GM10266 (cell line): ENCODE data around the gene OTUD5.

Experiments
- DNase-seq: peaks from one replicate; pipeline ENCODE4 v3.0.0; 2012; ENCODE audit errors: extremely low spot score
- CTCF ChIP-seq: IDR thresholded peaks from 2 replicates; pipeline ENCODE4 v1.5.1; 2012; ENCODE audit warnings: mild to moderate bottlenecking, low read depth; ENCODE audit not compliant: control insufficient read depth, insufficient read depth; ENCODE audit errors: missing control alignments

The OTUD5 gene

GRCh38 chrX:48905090-48905790 is 52.2 kb downstream of the OTUD5 start:
- TF ChIP-seq CTCF: no peak
- no peak for DNase-seq

- no peak for TF ChIP-seq CTCF
- no peak for DNase-seq
These were observed 52.8 kb downstream of the OTUD5 start for GRCh38 chrX:48904626-48905025.

- TF ChIP-seq CTCF: no peak
- no peak for DNase-seq
These were observed 53.2 kb downstream of the OTUD5 start for GRCh38 chrX:48904180-48904579.

- DNase-seq: no peak
- no peak for TF ChIP-seq CTCF
These were observed 54.1 kb downstream of the OTUD5 start for GRCh38 chrX:48903290-48903689.

GRCh38 chrX:48902776-48903175 is 54.6 kb downstream of the OTUD5 start:
- no peak for TF ChIP-seq CTCF
- no peak for DNase-seq

- no peak for DNase-seq
- no peak for TF ChIP-seq CTCF
These were observed 55.3 kb downstream of the OTUD5 start for GRCh38 chrX:48902135-48902534.

- no peak for TF ChIP-seq CTCF
- no peak for DNase-seq
These were observed 56.3 kb downstream of the OTUD5 start for GRCh38 chrX:48901069-48901468.
